Activated CD4-positive, alpha-beta T cell treated with anti-CD3 and anti-CD28 coated beads, Interleukin-2, Interleukin-4, amounts not matched to agents 100 ng/mL and 50 ng/mL, durations not matched to agents 16 hours and 8 hours (primary cell): ENCODE results near the gene WWOX.

Experiments
- DNase-seq: peaks from one replicate; pipeline ENCODE4 v3.0.0-alpha.2; 2020; ENCODE audit warnings: low spot score

WWOX gene

GRCh38 chr16:78300469-78300868, 201.0 kb downstream of the WWOX start:
- DNase-seq, result no peak

- no peak for DNase-seq
Observed at GRCh38 chr16:78303946-78304345, 204.5 kb downstream of the WWOX start.

- no peak for DNase-seq
Observed at GRCh38 chr16:78306361-78306760, 206.9 kb downstream of the WWOX start.

GRCh38 chr16:78307824-78308528, 208.5 kb downstream of the WWOX start:
- no peak for DNase-seq

- DNase-seq, result no peak
Observed at GRCh38 chr16:78309763-78310162, 210.3 kb downstream of the WWOX start.

GRCh38 chr16:78310196-78310595, 210.7 kb downstream of the WWOX start:
- DNase-seq, result no peak

- peak; percentile 27 for DNase-seq
Observed at GRCh38 chr16:78310990-78311561, 211.6 kb downstream of the WWOX start.

- DNase-seq, result no peak
Observed at GRCh38 chr16:78311831-78312230, 212.4 kb downstream of the WWOX start.

- DNase-seq, result no peak
Observed at GRCh38 chr16:78317564-78318240, 218.2 kb downstream of the WWOX start.

- no peak for DNase-seq
Observed at GRCh38 chr16:78321620-78322360, 222.3 kb downstream of the WWOX start.

GRCh38 chr16:78323315-78323714, 223.9 kb downstream of the WWOX start:
- no peak for DNase-seq

GRCh38 chr16:78324649-78325285, 225.3 kb downstream of the WWOX start:
- no peak for DNase-seq

GRCh38 chr16:78325468-78326352, 226.3 kb downstream of the WWOX start:
- no peak for DNase-seq

- no peak for DNase-seq
Observed at GRCh38 chr16:78326731-78327130, 227.3 kb downstream of the WWOX start.

GRCh38 chr16:78331731-78332130, 232.3 kb downstream of the WWOX start:
- DNase-seq, result no peak

GRCh38 chr16:78333808-78334207, 234.4 kb downstream of the WWOX start:
- no peak for DNase-seq

GRCh38 chr16:78340590-78340989, 241.1 kb downstream of the WWOX start:
- no peak for DNase-seq

- DNase-seq, result no peak
Observed at GRCh38 chr16:78348068-78348467, 248.6 kb downstream of the WWOX start.

GRCh38 chr16:78348886-78349285, 249.4 kb downstream of the WWOX start:
- no peak for DNase-seq

- no peak for DNase-seq
Observed at GRCh38 chr16:78352184-78352583, 252.7 kb downstream of the WWOX start.

- no peak for DNase-seq
Observed at GRCh38 chr16:78353640-78354275, 254.3 kb downstream of the WWOX start.
